ENCODE results near the gene CHST15.

- no peak for TF ChIP-seq CTCF (IDR thresholded peaks at IDR 0.05; ENCODE audit: insufficient read depth, low read length)
- TF ChIP-seq POLR2AphosphoS5 (IDR thresholded peaks at IDR 0.05; ENCODE audit: low read depth), result no peak
- no peak for TF ChIP-seq REST (IDR thresholded peaks at IDR 0.05; ENCODE audit: insufficient replicate concordance, low read depth)
These were observed 58.0 kb downstream of the CHST15 start for GRCh38 chr10:124035306-124035927.
